Vagina (tissue), 2 donors: ENCODE results near the gene NKAIN4. TPM values are rescaled to one million over a fixed set of nuclear protein-coding genes. Genes with fewer than 3 reads are reported as not detected.

Source experiments
- DNase-seq, 2 donors: peaks; one replicate each; pipeline ENCODE4 v3.0.0-alpha.2; 2017; ENCODE audit errors: extremely low spot score in 2 of 2
- H3K27ac ChIP-seq: fragments of 200-600 bp; sonication (generic); one replicate; pipeline ENCODE4 v1.5.1; 2019
- H3K27me3 ChIP-seq: fragments of 200-600 bp; sonication (generic); one replicate; pipeline ENCODE4 v1.5.1; 2019
- H3K36me3 ChIP-seq, 2 donors: fragments of 200-600 bp; sonication (generic); one replicate each; pipeline ENCODE4 v1.5.1; 2017 to 2019
- H3K4me1 ChIP-seq: fragments of 200-600 bp; sonication (generic); one replicate; pipeline ENCODE4 v1.5.1; 2019
- H3K4me3 ChIP-seq, 2 donors: fragments of 200-600 bp; sonication (generic); 1 replicate in 1 of 2; 2 replicates in 1 of 2; pipeline ENCODE4 v1.5.1; 2016 to 2019
- H3K9me3 ChIP-seq: fragments of 200-600 bp; sonication (generic); one replicate; pipeline ENCODE4 v1.5.1; 2019
- POLR2A ChIP-seq, 2 donors: fragments of 450-650 bp; IDR thresholded peaks; one replicate each; pipeline ENCODE4 v1.6.1; 2017; ENCODE audit warnings: antibody characterized with exemption in 2 of 2, mild to moderate bottlenecking in 2 of 2, moderate library complexity in 2 of 2
- POLR2AphosphoS5 ChIP-seq, 2 donors: sonication (generic); formaldehyde crosslinking; IDR thresholded peaks; one replicate each; pipeline ENCODE4 v1.9.0; 2017; ENCODE audit warnings: antibody characterized with exemption in 2 of 2, mild to moderate bottlenecking in 2 of 2, low read depth in 1 of 2; ENCODE audit not compliant: insufficient read depth in 1 of 2
- intact Hi-C: fragments of 100-400 bp; cut with DNase I; formaldehyde crosslinking; loops from one replicate; pipeline ENCODE4 v1.15.1; 2023
- total RNA-seq: library from RNA; depleted of rRNA; stranded (reverse); fragments of >200 nt; gene quantifications from one replicate; pipeline ENCODE4 v1.2.3, GENCODE V29; 2016
- TF ChIP-seq, protein P1 (sequence below), 3 experiments: fragments of 450-650 bp in 2 of 3; fragments of 200-600 bp in 1 of 3; sonication (generic) in 1 of 3; IDR thresholded peaks; one replicate each; pipeline ENCODE4 v1.5.1; 2017 to 2019; ENCODE audit warnings: antibody characterized with exemption in 3 of 3, mild to moderate bottlenecking in 2 of 3, moderate library complexity in 2 of 3

The NKAIN4 gene
- total RNA-seq, 1 donor from 2014 or later: not detected

DNA sequence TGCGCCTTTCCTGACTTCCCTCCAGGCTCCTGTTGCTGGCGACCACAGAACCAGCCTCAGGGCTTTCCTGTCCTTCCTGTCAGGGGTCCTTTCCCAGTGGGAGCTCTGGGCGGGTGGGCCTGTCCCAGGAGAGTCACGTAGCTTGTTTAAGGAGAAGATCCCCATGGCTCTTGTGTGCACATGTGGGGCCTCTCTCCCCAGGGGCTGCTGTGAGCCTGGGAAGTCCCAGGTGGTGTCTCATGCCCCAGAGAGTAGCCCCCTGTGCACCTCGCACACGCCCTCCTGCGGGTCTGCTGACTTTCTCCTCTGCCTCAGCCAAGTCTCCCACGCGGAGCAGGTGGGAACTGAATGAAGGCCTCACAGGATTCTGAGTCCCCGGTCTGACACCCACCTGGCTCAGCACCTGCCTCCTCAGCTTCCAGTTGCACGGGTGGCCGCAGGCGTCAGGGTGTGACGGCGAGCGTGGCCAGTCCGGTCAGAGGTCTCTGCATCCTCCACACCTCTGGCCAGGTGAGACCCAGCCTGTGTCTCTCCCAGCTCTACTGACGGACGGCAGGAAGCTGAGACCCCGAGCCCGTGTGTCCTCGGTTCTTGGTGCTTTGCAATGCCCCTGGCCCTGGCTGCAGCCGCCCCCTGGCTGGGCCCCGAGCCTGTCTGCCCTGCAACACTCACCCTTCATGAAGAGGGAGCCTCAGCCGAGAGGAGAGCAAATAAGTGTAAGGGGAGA is 5.6 kb upstream of the NKAIN4 start:
- H3K36me3 ChIP-seq: no peaks in the 10 kb centered on the region
- intact Hi-C loops: no loop called here
- no peak for DNase-seq

GRCh38 chr20:63258781-63259180 is 4.5 kb upstream of the NKAIN4 start:
- H3K27ac ChIP-seq: no peak overlapping the region
- H3K4me3 ChIP-seq: no peak overlapping the region
- H3K9me3 ChIP-seq: no peaks in the 10 kb centered on the region
- no peaks in the 10 kb centered on the region for H3K36me3 ChIP-seq
- H3K27me3 ChIP-seq: peaks cover 11% of the 10 kb centered on the region
- intact Hi-C loops: no loop called here
- TF ChIP-seq POLR2AphosphoS5 (IDR thresholded peaks at IDR 0.05; ENCODE audit: insufficient read depth in 1 of 2, low read depth in 1 of 2): no peak
- H3K4me1 ChIP-seq: peaks cover 22% of the 10 kb centered on the region
- no peak for DNase-seq

More for the DNA sequence above, 5.6 kb upstream of the NKAIN4 start:
- TF ChIP-seq, protein P1, sequence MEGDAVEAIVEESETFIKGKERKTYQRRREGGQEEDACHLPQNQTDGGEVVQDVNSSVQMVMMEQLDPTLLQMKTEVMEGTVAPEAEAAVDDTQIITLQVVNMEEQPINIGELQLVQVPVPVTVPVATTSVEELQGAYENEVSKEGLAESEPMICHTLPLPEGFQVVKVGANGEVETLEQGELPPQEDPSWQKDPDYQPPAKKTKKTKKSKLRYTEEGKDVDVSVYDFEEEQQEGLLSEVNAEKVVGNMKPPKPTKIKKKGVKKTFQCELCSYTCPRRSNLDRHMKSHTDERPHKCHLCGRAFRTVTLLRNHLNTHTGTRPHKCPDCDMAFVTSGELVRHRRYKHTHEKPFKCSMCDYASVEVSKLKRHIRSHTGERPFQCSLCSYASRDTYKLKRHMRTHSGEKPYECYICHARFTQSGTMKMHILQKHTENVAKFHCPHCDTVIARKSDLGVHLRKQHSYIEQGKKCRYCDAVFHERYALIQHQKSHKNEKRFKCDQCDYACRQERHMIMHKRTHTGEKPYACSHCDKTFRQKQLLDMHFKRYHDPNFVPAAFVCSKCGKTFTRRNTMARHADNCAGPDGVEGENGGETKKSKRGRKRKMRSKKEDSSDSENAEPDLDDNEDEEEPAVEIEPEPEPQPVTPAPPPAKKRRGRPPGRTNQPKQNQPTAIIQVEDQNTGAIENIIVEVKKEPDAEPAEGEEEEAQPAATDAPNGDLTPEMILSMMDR (IDR thresholded peaks at IDR 0.05): no peak
- TF ChIP-seq POLR2AphosphoS5 (IDR thresholded peaks at IDR 0.05; ENCODE audit: insufficient read depth in 1 of 2, low read depth in 1 of 2) (no peak), POLR2A (IDR thresholded peaks at IDR 0.05) (no peak)
- H3K27ac ChIP-seq: no peak overlapping the region
- no peaks in the 10 kb centered on the region for H3K27me3 ChIP-seq
- peaks cover 11% of the 10 kb centered on the region for H3K4me1 ChIP-seq
- no peaks in the 10 kb centered on the region for H3K9me3 ChIP-seq
- no peak overlapping the region for H3K4me3 ChIP-seq

GRCh38 chr20:63257629-63258028 is 3.4 kb upstream of the NKAIN4 start:
- intact Hi-C loops: no loop called here
- peaks cover 11% of the 10 kb centered on the region for H3K27me3 ChIP-seq

GRCh38 chr20:63256954-63257353 is 2.7 kb upstream of the NKAIN4 start:
- H3K27me3 ChIP-seq: peaks cover 11% of the 10 kb centered on the region
- H3K4me1 ChIP-seq: peaks cover 32% of the 10 kb centered on the region
- no peaks in the 10 kb centered on the region for H3K9me3 ChIP-seq
- no peak overlapping the region for H3K4me3 ChIP-seq
- no peaks in the 10 kb centered on the region for H3K36me3 ChIP-seq
- TF ChIP-seq POLR2AphosphoS5 (IDR thresholded peaks at IDR 0.05; ENCODE audit: insufficient read depth in 1 of 2, low read depth in 1 of 2) (no peak), POLR2A (IDR thresholded peaks at IDR 0.05) (no peak)
- TF ChIP-seq, protein P1 (IDR thresholded peaks at IDR 0.05): no peak
- no peak for DNase-seq
- H3K27ac ChIP-seq: no peak overlapping the region
- intact Hi-C loops: no loop called here

More at GRCh38 chr20:63257629-63258028, 3.4 kb upstream of the NKAIN4 start:
- Histone ChIP-seq H3K36me3 (no peaks in the 10 kb centered on the region), H3K9me3 (no peaks in the 10 kb centered on the region), H3K27ac (no peak overlapping the region), H3K4me1 (peaks cover 32% of the 10 kb centered on the region), H3K4me3 (no peak overlapping the region)
- no peak for TF ChIP-seq POLR2AphosphoS5 (IDR thresholded peaks at IDR 0.05; ENCODE audit: insufficient read depth in 1 of 2, low read depth in 1 of 2)
- TF ChIP-seq, protein P1 (IDR thresholded peaks at IDR 0.05): no peak
- TF ChIP-seq POLR2A (IDR thresholded peaks at IDR 0.05): no peak
- DNase-seq: no peak

DNA sequence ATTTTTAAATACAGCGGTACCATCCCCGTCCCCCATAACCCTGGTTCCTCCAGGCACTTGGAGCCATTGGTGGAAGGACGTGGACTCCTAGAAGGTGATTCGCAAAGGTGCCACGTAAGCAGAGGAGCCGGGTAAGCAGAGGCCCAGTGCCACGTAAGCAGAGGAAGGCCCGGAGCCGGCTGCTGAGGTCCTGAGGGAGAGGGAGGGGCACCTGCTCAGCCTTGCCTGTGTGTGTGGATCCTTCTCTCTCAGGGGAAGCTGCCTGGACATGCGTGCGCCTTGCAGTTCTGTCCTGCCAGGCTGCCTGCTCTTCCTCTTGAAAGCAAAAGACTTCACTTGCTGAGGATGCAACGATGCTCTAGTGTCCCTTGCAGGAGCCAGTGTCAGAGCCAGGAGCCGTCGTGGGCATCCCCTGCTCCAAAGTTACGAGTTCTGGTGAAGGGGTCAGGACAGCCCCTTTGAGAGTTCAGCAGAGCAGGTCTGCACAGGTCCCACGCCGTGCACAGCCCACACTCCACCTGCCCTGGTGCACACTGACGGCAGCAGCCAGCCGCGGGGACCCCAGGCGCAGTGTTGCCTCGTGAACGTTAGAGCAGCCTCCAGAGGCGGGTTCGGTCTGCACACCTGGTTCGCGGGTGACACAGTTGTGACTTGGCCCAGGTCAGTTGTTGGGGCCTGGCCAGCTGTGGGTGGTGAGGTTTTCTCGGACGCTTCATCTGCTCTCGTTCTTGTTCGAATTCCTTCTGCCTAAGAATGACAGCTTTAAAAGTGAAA is 1.9 kb upstream of the NKAIN4 start:
- Histone ChIP-seq H3K4me1 (peaks cover 30% of the 10 kb centered on the region), H3K9me3 (no peaks in the 10 kb centered on the region), H3K27ac (no peak overlapping the region), H3K4me3 (no peak overlapping the region), H3K36me3 (no peaks in the 10 kb centered on the region), H3K27me3 (peaks cover 11% of the 10 kb centered on the region)
- DNase-seq: no peak
- intact Hi-C loops: no loop called here
- TF ChIP-seq POLR2AphosphoS5 (IDR thresholded peaks at IDR 0.05; ENCODE audit: insufficient read depth in 1 of 2, low read depth in 1 of 2) (no peak), POLR2A (IDR thresholded peaks at IDR 0.05) (no peak)
- TF ChIP-seq, protein P1 (IDR thresholded peaks at IDR 0.05): no peak
